ENCODE data around the gene CCL4.

GRCh38 chr17:36074365-36074764, 29.3 kb upstream of the CCL4 start:
- TF ChIP-seq CTCF (IDR thresholded peaks at IDR 0.05) = no peak
- no peak for TF ChIP-seq EZH2 (IDR thresholded peaks at IDR 0.05)

Data from neural progenitor cell (in vitro differentiated cells).